Measurements from ENCODE around the gene EPB41L4A.

Gene EPB41L4A

GRCh38 chr5:112350626-112351025, 68.5 kb downstream of the EPB41L4A start:
- no peak for DNase-seq

- no peak for DNase-seq
These were observed 69.7 kb downstream of the EPB41L4A start for GRCh38 chr5:112349371-112349770.

- no peak for DNase-seq
These were observed 70.2 kb downstream of the EPB41L4A start for GRCh38 chr5:112348915-112349314.

GRCh38 chr5:112348387-112348786, 70.7 kb downstream of the EPB41L4A start:
- DNase-seq: no peak

DNA sequence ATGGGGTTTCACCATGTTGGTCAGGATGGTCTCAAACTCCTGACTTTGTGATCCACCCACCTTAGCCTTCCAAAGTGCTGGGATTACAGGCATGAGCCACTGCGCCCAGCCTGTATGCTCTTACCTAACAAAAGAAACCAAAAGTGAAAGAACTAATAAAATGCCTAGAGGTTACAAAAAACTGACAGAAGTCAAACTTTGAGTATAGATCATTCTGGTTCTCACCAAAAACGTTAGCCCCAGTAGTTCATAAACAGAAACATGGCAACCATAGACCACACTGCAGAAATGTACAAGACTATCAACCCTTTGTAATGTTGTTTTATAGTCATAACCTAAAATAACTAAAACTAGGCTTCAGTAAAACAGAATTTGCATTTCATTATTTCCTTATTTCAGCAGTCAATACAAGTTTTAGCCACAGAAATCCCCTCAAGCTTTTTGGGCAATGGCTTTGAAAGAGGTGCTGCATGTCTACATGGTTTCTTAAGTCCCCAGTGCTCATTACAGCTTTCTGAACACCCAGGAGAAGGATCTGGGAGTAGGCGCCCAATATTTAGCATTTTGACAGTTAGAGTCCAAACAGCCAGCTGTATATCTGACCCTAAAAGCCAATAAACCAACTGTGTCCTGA, 72.5 kb downstream of the EPB41L4A start:
- DNase-seq: no peak

GRCh38 chr5:112344540-112344939, 74.5 kb downstream of the EPB41L4A start:
- DNase-seq: no peak

DNA sequence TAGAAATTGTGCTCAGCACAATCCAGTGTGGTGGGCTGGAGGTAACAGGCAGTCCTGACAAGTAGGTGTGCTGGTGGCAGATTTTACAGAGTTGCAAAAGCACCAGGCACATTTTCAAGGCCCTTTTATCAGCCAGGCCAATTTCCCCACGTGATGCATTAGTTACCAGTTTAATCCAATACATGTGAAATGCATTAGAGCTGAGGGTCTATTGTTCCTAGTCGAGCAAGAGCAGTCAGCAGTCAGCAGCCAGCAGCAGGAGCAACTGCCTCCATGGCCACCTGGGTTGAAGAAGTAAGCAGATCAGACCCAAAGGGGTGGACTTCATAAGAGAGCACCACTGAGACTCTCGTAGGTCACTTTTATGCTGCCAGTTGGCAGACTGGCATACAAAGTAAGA, 76.7 kb downstream of the EPB41L4A start:
- no peak for DNase-seq

DNA sequence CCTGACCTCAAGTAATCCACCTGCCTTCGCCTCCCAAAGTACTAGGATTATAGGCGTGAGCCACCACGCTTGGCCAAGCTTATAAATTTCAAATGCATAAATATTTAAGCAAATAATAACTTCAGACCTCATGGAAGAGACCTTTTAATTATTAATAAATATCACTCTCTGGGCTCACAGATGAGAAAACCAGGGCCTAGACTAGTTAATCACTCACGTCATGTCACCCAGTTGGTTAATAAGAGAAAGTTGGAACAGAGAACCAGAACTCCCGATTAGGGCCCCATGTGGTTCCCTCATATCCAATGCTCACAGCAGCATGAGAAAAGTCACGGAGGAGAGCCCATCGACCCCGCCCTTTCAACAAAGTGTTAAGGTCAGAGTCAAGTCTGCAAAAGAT, 79.3 kb downstream of the EPB41L4A start:
- no peak for DNase-seq

DNA sequence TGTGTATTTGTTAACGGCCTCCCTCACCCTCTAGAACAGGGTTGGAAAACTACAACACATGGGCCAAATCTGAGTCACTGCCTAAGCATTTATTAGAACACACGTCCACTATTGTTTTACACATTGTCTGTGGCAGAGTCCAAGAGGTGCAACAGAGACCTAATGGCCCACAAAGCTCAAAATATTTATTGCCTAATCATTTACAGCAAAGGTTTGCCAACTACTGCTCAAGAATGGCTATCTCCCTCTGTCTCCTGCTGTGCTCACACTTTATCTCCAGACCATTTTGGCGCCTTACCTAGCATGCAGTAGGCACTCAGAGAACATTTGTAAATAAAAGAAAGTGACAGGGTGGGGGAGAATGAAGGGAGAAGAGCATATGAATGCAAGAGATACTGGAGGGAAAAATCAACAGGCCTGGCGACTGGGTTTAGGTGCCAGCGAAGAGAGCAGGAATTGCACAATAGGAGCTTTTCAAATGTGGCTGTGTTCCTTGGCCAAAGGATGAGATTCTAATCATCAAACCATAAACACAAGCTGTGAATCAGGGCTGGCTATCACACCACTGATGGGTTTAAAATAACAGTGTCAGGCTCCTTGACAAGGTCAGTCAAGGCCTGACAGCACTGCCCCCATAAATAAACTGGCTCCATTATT, 80.3 kb downstream of the EPB41L4A start:
- DNase-seq: no peak

GRCh38 chr5:112333331-112333781, 85.7 kb downstream of the EPB41L4A start:
- DNase-seq: no peak

GRCh38 chr5:112331892-112332291, 87.2 kb downstream of the EPB41L4A start:
- no peak for DNase-seq

DNA sequence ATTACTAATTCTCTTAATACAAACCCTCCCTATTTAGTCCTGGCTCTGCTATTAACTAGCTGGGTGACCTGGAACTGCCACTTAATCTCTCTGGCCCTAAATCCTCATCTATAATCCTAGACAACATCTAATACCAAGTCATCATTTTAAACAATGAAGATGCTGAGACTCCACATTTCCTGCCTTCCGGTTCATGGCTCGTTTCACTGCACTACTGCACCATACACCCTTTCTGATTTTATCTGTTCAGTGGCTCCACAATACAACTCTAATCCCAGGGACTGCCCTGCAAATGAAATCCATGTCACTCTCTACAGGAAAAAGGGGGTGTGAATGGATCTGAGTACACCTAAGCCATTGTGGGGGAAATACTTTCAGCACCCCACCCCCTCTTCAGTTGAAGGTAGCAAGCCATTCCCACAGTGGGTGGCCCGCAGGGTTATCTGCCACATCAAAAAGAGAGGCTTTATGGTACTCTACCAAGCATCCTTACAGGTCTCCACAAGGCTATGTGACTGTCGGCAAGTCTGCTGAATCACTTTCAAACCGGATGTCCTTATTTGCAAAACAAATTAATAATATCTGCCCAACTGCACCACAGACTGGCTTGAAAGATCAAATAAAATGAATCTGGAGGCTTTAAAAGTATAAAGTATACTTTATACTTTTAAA, 89.5 kb downstream of the EPB41L4A start:
- DNase-seq: no peak

- DNase-seq: no peak
These were observed 95.9 kb downstream of the EPB41L4A start for GRCh38 chr5:112323166-112323565.

DNA sequence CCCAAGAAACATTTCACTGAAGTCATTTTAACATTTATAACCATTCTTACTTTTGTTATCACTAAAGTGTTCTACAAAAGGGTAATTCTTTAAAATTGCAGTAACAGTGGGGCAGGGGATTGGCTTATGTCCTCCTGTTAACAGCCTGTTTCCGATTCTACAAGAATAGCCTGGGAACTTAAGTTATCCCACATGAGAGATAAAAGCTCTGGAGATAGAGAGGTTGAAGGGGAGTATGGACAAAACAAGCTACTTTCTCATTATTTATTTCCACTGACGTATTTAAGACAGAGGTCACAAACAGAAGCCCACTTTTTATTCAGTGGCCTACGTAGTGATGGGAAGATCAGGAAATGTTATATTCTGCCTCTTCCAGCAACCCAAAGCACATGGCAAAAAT, 98.7 kb downstream of the EPB41L4A start:
- no peak for DNase-seq

GRCh38 chr5:112318346-112318745, 100.7 kb downstream of the EPB41L4A start:
- no peak for DNase-seq

DNA sequence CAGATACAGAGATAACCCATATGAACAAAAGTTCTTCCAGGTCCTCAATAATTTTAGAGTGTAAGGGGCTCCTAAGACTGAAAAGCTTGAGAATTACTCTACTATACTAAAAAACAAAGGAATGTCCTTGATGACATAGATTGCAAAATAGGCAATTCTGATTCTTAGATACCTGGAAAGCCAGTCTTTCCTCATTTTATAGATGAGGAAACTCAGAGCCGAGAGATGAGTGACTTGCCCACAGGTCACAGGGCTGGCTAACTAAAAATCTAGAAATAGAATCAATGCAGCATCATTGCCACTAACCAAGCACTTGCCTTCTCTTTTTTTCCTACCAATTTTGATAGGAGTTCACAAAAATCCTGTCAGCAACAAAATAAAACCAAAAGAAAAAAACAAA, 101.2 kb downstream of the EPB41L4A start:
- no peak for DNase-seq

DNA sequence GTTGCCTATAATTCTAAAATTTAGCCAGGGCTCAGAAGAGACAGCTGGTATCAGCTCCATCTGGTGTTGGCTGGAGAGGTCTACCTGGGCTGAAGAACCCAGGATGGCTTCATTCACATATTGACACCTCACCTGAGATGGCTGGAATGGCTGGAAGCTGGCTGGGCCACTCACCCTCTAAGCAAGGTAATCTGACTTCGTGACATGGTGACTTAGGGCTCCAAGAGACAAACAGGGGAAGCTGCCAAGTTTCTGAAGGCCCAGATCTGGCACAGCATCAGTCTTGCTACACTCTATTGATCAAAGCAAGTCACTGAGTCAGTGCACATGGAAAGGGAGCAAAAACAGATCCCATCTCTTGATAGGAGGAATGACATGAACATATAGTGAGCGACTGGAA, 102.3 kb downstream of the EPB41L4A start:
- no peak for DNase-seq

- DNase-seq: no peak
These were observed 103.1 kb downstream of the EPB41L4A start for GRCh38 chr5:112316006-112316405.

GRCh38 chr5:112312295-112313275, 106.5 kb downstream of the EPB41L4A start:
- DNase-seq: no peak

GRCh38 chr5:112310746-112311145, 108.3 kb downstream of the EPB41L4A start:
- DNase-seq: no peak

GRCh38 chr5:112308608-112309007, 110.5 kb downstream of the EPB41L4A start:
- DNase-seq: no peak

- no peak for DNase-seq
These were observed 112.1 kb downstream of the EPB41L4A start for GRCh38 chr5:112306956-112307355.

- no peak for DNase-seq
These were observed 114.3 kb downstream of the EPB41L4A start for GRCh38 chr5:112304743-112305142.
